Peyer's patch (tissue), 4 donors: ENCODE results near the gene ZNF414. TPM values are rescaled to one million over a fixed set of nuclear protein-coding genes. Genes with fewer than 3 reads are reported as not detected.

Experiments used
- DNase-seq, 3 donors: peaks; one replicate each; pipeline ENCODE4 v3.0.0-alpha.2; 2017 to 2019
- H3K27ac ChIP-seq, 4 donors: fragments of 200-600 bp; sonication (generic); one replicate each; pipeline ENCODE4 v1.5.1; 2016 to 2019
- H3K27me3 ChIP-seq, 2 donors: fragments of 200-600 bp; sonication (generic); one replicate each; pipeline ENCODE4 v1.5.1; 2019
- H3K36me3 ChIP-seq, 3 donors: fragments of 200-600 bp; sonication (generic); one replicate each; pipeline ENCODE4 v1.5.1; 2016 to 2019
- H3K4me1 ChIP-seq, 4 donors: fragments of 200-600 bp; sonication (generic); one replicate each; pipeline ENCODE4 v1.5.1; 2016 to 2019
- H3K4me3 ChIP-seq, 4 donors: fragments of 200-600 bp; sonication (generic); 1 replicate in 3 of 4; 2 replicates in 1 of 4; pipeline ENCODE4 v1.5.1; 2016 to 2019; ENCODE audit warnings: mild to moderate bottlenecking in 1 of 4
- H3K9me3 ChIP-seq, 4 donors: fragments of 200-600 bp; sonication (generic); one replicate each; pipeline ENCODE4 v1.5.1; 2016 to 2019; ENCODE audit warnings: mild to moderate bottlenecking in 1 of 4
- POLR2A ChIP-seq, 2 donors: fragments of 450-650 bp; IDR thresholded peaks; one replicate each; pipeline ENCODE4 v1.5.1; 2017; ENCODE audit warnings: antibody characterized with exemption in 2 of 2, mild to moderate bottlenecking in 2 of 2, moderate library complexity in 2 of 2
- total RNA-seq, 4 donors: library from RNA; depleted of rRNA; stranded (reverse); fragments of >200 nt; gene quantifications; one replicate each; pipeline ENCODE4 v1.1.0, GENCODE V29; 2016
- TF ChIP-seq, protein P1 (sequence below), 6 experiments: fragments of 450-650 bp in 4 of 6; fragments of 200-600 bp in 2 of 6; sonication (generic) in 1 of 6; IDR thresholded peaks; one replicate each; pipeline ENCODE4 v1.5.1; 2017 to 2019; ENCODE audit warnings: antibody characterized with exemption in 6 of 6, mild to moderate bottlenecking in 3 of 6, moderate library complexity in 1 of 6

The ZNF414 gene
- total RNA-seq, 4 donors from 2014 or later = 12.4 to 45.2 (median 24.1) TPM

DNA sequence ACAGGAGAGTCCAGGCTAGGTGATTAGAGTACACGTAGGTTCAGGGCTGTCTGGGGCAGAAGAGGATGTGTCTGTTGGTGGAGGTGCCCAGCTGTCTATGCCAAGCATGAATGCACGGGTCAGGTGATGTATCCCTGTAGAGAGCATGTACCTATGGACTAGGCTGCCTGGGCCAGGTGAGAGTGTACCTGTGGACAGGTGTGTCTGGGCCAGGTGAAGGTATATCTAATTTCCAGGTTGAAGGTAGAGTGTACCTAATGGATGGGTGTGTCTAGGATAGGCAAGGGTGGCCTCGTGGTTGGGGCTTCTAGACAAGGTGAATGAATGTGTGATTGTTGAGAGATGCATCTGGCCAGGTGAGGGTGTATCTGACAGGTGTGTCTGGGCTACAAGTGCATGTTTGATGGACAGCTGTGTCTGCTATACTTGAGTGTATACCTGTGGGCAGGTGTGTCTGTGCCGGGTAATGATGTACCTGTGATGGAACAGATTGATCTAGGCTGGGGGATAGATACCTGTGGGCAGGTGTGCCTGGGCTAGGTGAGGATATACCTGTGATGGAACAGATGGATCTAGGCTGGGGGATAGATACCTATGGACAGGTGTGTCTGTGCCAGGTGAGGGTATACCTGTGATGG is 15.5 kb upstream of the ZNF414 start:
- Histone ChIP-seq H3K9me3 (no peaks in the 10 kb centered on the region), H3K4me3 (no peak overlapping the region), H3K27ac (peak overlapping the region in 2 of 4 donors; percentile 14 to 58), H3K4me1 (peaks cover 0 to 21% (median 0%) of the 10 kb centered on the region in 4 donors), H3K36me3 (peaks cover 0 to 18% (median 0%) of the 10 kb centered on the region in 3 donors), H3K27me3 (no peaks in the 10 kb centered on the region)
- TF ChIP-seq, protein P1, sequence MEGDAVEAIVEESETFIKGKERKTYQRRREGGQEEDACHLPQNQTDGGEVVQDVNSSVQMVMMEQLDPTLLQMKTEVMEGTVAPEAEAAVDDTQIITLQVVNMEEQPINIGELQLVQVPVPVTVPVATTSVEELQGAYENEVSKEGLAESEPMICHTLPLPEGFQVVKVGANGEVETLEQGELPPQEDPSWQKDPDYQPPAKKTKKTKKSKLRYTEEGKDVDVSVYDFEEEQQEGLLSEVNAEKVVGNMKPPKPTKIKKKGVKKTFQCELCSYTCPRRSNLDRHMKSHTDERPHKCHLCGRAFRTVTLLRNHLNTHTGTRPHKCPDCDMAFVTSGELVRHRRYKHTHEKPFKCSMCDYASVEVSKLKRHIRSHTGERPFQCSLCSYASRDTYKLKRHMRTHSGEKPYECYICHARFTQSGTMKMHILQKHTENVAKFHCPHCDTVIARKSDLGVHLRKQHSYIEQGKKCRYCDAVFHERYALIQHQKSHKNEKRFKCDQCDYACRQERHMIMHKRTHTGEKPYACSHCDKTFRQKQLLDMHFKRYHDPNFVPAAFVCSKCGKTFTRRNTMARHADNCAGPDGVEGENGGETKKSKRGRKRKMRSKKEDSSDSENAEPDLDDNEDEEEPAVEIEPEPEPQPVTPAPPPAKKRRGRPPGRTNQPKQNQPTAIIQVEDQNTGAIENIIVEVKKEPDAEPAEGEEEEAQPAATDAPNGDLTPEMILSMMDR (IDR thresholded peaks at IDR 0.05) = no peak
- peak in 1 of 2 donors; percentile 4 for TF ChIP-seq POLR2A (IDR thresholded peaks at IDR 0.05)
- DNase-seq = no peak

GRCh38 chr19:8528500-8528899 is 14.5 kb upstream of the ZNF414 start:
- TF ChIP-seq, protein P1 (IDR thresholded peaks at IDR 0.05) = no peak
- TF ChIP-seq POLR2A (IDR thresholded peaks at IDR 0.05) = no peak
- Histone ChIP-seq H3K4me1 (peaks cover 0 to 21% (median 0%) of the 10 kb centered on the region in 4 donors), H3K27ac (peak overlapping the region in 1 of 4 donors; percentile 58), H3K27me3 (no peaks in the 10 kb centered on the region), H3K4me3 (no peak overlapping the region), H3K36me3 (peaks cover 0 to 18% (median 0%) of the 10 kb centered on the region in 3 donors), H3K9me3 (no peaks in the 10 kb centered on the region)
- DNase-seq = no peak

DNA sequence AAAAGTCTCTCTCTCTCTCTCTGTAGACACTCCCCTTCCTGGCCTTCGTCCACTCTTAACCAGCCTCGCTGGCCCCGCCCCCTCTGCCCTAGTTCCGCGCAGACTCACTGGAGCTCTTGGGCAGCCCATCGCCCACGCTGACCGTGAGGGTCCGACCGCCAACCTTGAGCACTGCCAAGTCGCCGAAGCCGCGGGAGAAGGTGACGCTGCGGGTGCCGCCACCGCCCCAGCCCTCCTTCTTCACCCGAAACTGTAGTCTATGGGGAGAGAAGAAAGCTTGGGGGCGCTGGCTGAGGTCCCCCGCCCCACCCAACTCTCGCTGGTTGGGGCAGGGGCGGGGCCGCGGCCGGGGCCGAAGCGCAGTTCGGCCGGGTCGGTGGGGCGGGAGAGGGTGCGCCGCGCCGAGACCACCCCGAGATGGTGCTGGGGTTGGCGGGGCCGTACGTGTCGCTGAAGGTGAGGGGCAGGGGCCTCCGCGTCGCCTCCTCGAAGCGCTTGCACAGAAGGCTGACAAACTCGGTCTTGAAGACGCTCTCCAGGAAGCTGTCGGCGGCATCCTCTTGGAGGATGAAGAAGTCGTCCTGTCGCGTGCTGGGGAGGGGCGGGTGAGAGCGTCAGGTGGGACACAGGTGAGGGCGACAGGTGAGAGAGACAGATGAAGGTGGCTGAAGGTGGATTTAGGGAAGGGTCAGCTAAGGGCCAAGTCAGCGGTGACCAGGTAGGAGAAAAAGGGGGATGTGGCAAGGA is 12.6 kb upstream of the ZNF414 start:
- Histone ChIP-seq H3K27ac (peak overlapping the region; percentile 55 to 93 (median 90)), H3K4me1 (peaks cover 0 to 12% (median 0%) of the 10 kb centered on the region in 4 donors), H3K9me3 (no peaks in the 10 kb centered on the region), H3K36me3 (peaks cover 0 to 24% (median 0%) of the 10 kb centered on the region in 3 donors), H3K27me3 (no peaks in the 10 kb centered on the region), H3K4me3 (peak overlapping the region; percentile 31 to 88 (median 64))
- DNase-seq = peak; percentile 52 to 94 (median 92)
- TF ChIP-seq, protein P1 (IDR thresholded peaks at IDR 0.05) = no peak
- peak in 1 of 2 donors; percentile 10 for TF ChIP-seq POLR2A (IDR thresholded peaks at IDR 0.05)

GRCh38 chr19:8525401-8525684 is 11.4 kb upstream of the ZNF414 start:
- TF ChIP-seq, protein P1 (IDR thresholded peaks at IDR 0.05) = peak in 2 of 6 experiments; percentile 15 to 22
- TF ChIP-seq POLR2A (IDR thresholded peaks at IDR 0.05) = peak; percentile 24 to 76
- H3K4me1 ChIP-seq = peaks cover 0 to 12% (median 0%) of the 10 kb centered on the region in 4 donors
- H3K4me3 ChIP-seq = peak overlapping the region in 3 of 4 donors; percentile 18 to 57 (median 45)
- no peaks in the 10 kb centered on the region for H3K9me3 ChIP-seq
- no peaks in the 10 kb centered on the region for H3K27me3 ChIP-seq
- peaks cover 0 to 24% (median 0%) of the 10 kb centered on the region in 3 donors for H3K36me3 ChIP-seq
- H3K27ac ChIP-seq = peak overlapping the region; percentile 44 to 93 (median 71)
- no peak for DNase-seq

GRCh38 chr19:8519388-8519787 is 5.4 kb upstream of the ZNF414 start:
- Histone ChIP-seq H3K27me3 (no peaks in the 10 kb centered on the region), H3K4me3 (no peak overlapping the region), H3K36me3 (peaks cover 0 to 6% (median 0%) of the 10 kb centered on the region in 3 donors), H3K27ac (no peak overlapping the region), H3K9me3 (no peaks in the 10 kb centered on the region), H3K4me1 (peaks cover 0 to 10% (median 3%) of the 10 kb centered on the region in 4 donors)
- TF ChIP-seq POLR2A (IDR thresholded peaks at IDR 0.05) = no peak
- TF ChIP-seq, protein P1 (IDR thresholded peaks at IDR 0.05) = no peak
- no peak for DNase-seq
